GM21737 (cell line): ENCODE measurements around the gene CD52.
"Not testable (repeated sequence)": the region's sequence is repeated elsewhere in the genome, so short reads cannot be mapped to it uniquely, and the experiment has no call there.

ENCODE experiments used
- ATAC-seq: cut with Tn5 transposase; IDR thresholded peaks from one replicate; pipeline ENCODE4 v1.9.1; 2021; ENCODE audit warnings: mild to moderate bottlenecking, moderate library complexity; ENCODE audit not compliant: unreplicated experiment

CD52 gene

GRCh38 chr1:26329380-26329779 is 11.6 kb downstream of the CD52 start:
- not testable (repeated sequence) for ATAC-seq

GRCh38 chr1:26330276-26330675 is 12.5 kb downstream of the CD52 start:
- ATAC-seq: no peak

- not testable (repeated sequence) for ATAC-seq
Measured at GRCh38 chr1:26333312-26333711, 15.6 kb downstream of the CD52 start.

- ATAC-seq: no peak
Measured at GRCh38 chr1:26335774-26336476, 18.2 kb downstream of the CD52 start.

GRCh38 chr1:26336477-26337205 is 18.9 kb downstream of the CD52 start:
- ATAC-seq: peak; percentile 79

GRCh38 chr1:26337206-26337535 is 19.4 kb downstream of the CD52 start:
- no peak for ATAC-seq

GRCh38 chr1:26337625-26338024 is 19.9 kb downstream of the CD52 start:
- ATAC-seq: no peak

GRCh38 chr1:26338670-26339069 is 20.9 kb downstream of the CD52 start:
- ATAC-seq: no peak

GRCh38 chr1:26340047-26340481 is 22.3 kb downstream of the CD52 start:
- no peak for ATAC-seq

GRCh38 chr1:26344147-26344920 is 26.6 kb downstream of the CD52 start:
- no peak for ATAC-seq

GRCh38 chr1:26345718-26346117 is 28.0 kb downstream of the CD52 start:
- no peak for ATAC-seq

- ATAC-seq: no peak
Measured at GRCh38 chr1:26346274-26347033, 28.7 kb downstream of the CD52 start.

- no peak for ATAC-seq
Measured at GRCh38 chr1:26349188-26349876, 31.6 kb downstream of the CD52 start.

GRCh38 chr1:26349877-26350244 is 32.1 kb downstream of the CD52 start:
- ATAC-seq: no peak

- ATAC-seq: no peak
Measured at GRCh38 chr1:26350343-26350700, 32.6 kb downstream of the CD52 start.

- no peak for ATAC-seq
Measured at GRCh38 chr1:26350701-26351589, 33.2 kb downstream of the CD52 start.

- ATAC-seq: no peak
Measured at GRCh38 chr1:26351590-26352337, 34.0 kb downstream of the CD52 start.

- ATAC-seq: no peak
Measured at GRCh38 chr1:26352338-26352679, 34.6 kb downstream of the CD52 start.
